Measurements from ENCODE around the gene HOXD1. TPM values are rescaled to one million over a fixed set of nuclear protein-coding genes. Genes with fewer than 3 reads are reported as not detected.

Gene HOXD1
- total RNA-seq, 6 donors from 2014 or later, result 1.0 to 7.2 (median 3.6) TPM

GRCh38 chr2:176239031-176239430 lies 50.6 kb downstream of the HOXD1 start:
- Histone ChIP-seq H3K4me1 (no peaks in the 10 kb centered on the region), H3K4me3 (no peak overlapping the region), H3K9me3 (no peaks in the 10 kb centered on the region), H3K27ac (no peak overlapping the region), H3K27me3 (no peaks in the 10 kb centered on the region), H3K36me3 (no peaks in the 10 kb centered on the region)
- DNase-seq (no peak), ATAC-seq (ENCODE audit: low FRiP score in 2 of 2) (no peak)
- WGBS, 2 donors, result 90 to 93% methylated on average over 4 of the region's 4 CpGs
- TF ChIP-seq CTCF (IDR thresholded peaks at IDR 0.05), result no peak
- TF ChIP-seq POLR2A (IDR thresholded peaks at IDR 0.05), result no peak
- no peak for TF ChIP-seq EP300 (IDR thresholded peaks at IDR 0.05)

- Histone ChIP-seq H3K4me3 (no peak overlapping the region), H3K36me3 (no peaks in the 10 kb centered on the region), H3K27me3 (no peaks in the 10 kb centered on the region), H3K27ac (no peak overlapping the region), H3K4me1 (no peaks in the 10 kb centered on the region), H3K9me3 (no peaks in the 10 kb centered on the region)
- DNase-seq, result no peak
- WGBS, 2 donors, result 36 to 43% methylated on average over 1 of the region's 1 CpG
- ATAC-seq (ENCODE audit: low FRiP score in 2 of 2), result no peak
- TF ChIP-seq POLR2A (IDR thresholded peaks at IDR 0.05) (no peak), CTCF (IDR thresholded peaks at IDR 0.05) (no peak), POLR2AphosphoS5 (IDR thresholded peaks at IDR 0.05) (no peak), EP300 (IDR thresholded peaks at IDR 0.05) (no peak)
These were observed 51.8 kb downstream of the HOXD1 start for GRCh38 chr2:176240301-176240700.

Small RNA genes within 50 kb of the gene (small RNA-seq; reads per million reads assigned to genes)
- gene MIR10B, result 8,609 to 19,343 (median 10,268) reads per million in 4 donors

Other genes starting within 250 kb of the HOXD1 start
- gene LNPK, start 186.4 kb upstream of the HOXD1 start, total RNA-seq, result 10 to 100 TPM in 5 of 6 donors, 1 to 10 TPM in 1; 8.4 to 28.0 (median 18.3) TPM
- not detected for gene EVX2, start 104.7 kb upstream of the HOXD1 start, total RNA-seq
- gene HOXD13, start 95.9 kb upstream of the HOXD1 start, total RNA-seq, result not detected
- not detected for gene HOXD12, start 88.9 kb upstream of the HOXD1 start, total RNA-seq
- gene HOXD11, start 81.4 kb upstream of the HOXD1 start, total RNA-seq, result not detected
- gene HOXD10, start 71.9 kb upstream of the HOXD1 start, total RNA-seq, result under 1 TPM in 2 of 6 donors, not detected in 4; 0.47 to 0.55 TPM
- gene HOXD9, start 65.9 kb upstream of the HOXD1 start, total RNA-seq, result 1 to 10 TPM in 1 of 6 donors, under 1 TPM in 1, not detected in 4; 0.40 to 1.2 TPM
- 1 to 10 TPM in 1 of 6 donors, under 1 TPM in 4, not detected in 1; 0.43 to 2.3 (median 0.74) TPM for gene HOXD8, start 59.0 kb upstream of the HOXD1 start, total RNA-seq
- gene HOXD4, start 37.1 kb upstream of the HOXD1 start, total RNA-seq, result under 1 TPM in 2 of 6 donors, not detected in 4; 0.79 to 0.81 TPM
- under 1 TPM in 3 of 6 donors, not detected in 3; 0.49 to 0.57 (median 0.49) TPM for gene HOXD3, start 31.4 kb upstream of the HOXD1 start, total RNA-seq
- 10 to 100 TPM; 17.4 to 31.4 (median 20.7) TPM for gene MTX2, start 80.8 kb downstream of the HOXD1 start, total RNA-seq

Measured in upper lobe of left lung (tissue), 6 donors.